HFF-Myc (cell line): ENCODE results near the gene TNIK.

Source experiments
- DNase-seq: peaks from one replicate; pipeline ENCODE4 v3.0.0-alpha.2; 2011; ENCODE audit warnings: low read depth; ENCODE audit errors: extremely low read depth
- H3K4me3 ChIP-seq: replicated peaks from 2 replicates; pipeline ENCODE4 v1.5.1; 2011; ENCODE audit warnings: low read depth, mild to moderate bottlenecking, control low read depth, low read length
- CTCF ChIP-seq: IDR thresholded peaks from 2 replicates; pipeline ENCODE4 v1.5.1; 2012; ENCODE audit warnings: mild to moderate bottlenecking, low read depth, low read length, control low read depth; ENCODE audit errors: missing control alignments

TNIK gene

GRCh38 chr3:171390051-171390941 lies 69.9 kb downstream of the TNIK start:
- DNase-seq: no peak
- H3K4me3 ChIP-seq: no peak overlapping the region
- no peak for TF ChIP-seq CTCF

DNA sequence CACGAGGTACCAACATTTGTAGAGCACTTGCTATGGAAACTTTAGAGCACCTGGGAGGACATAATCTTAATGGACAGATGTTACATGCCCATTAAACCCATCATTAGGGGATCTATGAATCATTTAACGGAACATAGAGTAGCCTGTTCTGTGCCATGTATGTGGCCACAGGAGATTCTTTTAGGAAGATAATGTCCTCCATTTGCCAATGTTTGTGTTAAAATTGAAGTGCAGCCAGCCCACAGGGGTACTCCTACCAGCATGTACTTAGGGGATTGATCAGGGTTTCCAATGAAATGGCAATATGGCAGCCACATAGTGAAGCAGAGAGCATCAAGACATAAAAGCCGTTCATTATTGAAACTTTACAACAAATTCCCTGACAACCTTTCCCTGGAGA lies 70.7 kb downstream of the TNIK start:
- no peak for TF ChIP-seq CTCF
- DNase-seq: no peak
- H3K4me3 ChIP-seq: no peak overlapping the region

GRCh38 chr3:171388527-171388926 lies 71.7 kb downstream of the TNIK start:
- no peak for DNase-seq
- H3K4me3 ChIP-seq: no peak overlapping the region
- no peak for TF ChIP-seq CTCF

- TF ChIP-seq CTCF: no peak
- H3K4me3 ChIP-seq: no peak overlapping the region
- no peak for DNase-seq
Observed at GRCh38 chr3:171387062-171387461, 73.1 kb downstream of the TNIK start.

DNA sequence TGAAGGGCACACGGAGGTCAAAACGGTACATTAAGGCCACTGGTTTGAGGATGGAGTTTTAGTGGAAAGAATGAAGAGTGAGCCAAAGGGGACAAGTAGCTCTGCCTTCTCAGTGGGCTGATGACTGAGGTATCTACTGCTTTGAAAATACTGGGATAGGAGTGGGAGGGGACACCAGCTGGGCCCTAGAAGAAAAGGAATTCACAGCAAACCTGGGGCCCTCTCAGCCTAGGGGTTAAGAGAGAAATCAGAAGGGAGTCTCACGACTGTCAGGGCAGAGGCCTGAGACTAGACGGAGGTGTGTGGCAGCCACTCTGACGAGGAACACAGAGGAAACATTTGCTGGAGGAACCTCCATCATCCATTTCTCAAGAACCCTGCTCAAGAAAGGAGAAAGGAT lies 75.1 kb downstream of the TNIK start:
- no peak for DNase-seq
- H3K4me3 ChIP-seq: no peak overlapping the region
- no peak for TF ChIP-seq CTCF

GRCh38 chr3:171384101-171384891 lies 75.9 kb downstream of the TNIK start:
- H3K4me3 ChIP-seq: no peak overlapping the region
- DNase-seq: no peak
- TF ChIP-seq CTCF: no peak
